Stimulated activated CD8-positive, alpha-beta memory T cell treated with anti-CD3 and anti-CD28 coated beads, Interleukin-7, amount 100 ng/mL, for 1 hour (primary cell): ENCODE data around the gene TNFRSF25.
A peak's percentile ranks its signal among the peaks of the same experiment; 100 is the strongest.
"Not testable (repeated sequence)": the region's sequence is repeated elsewhere in the genome, so short reads cannot be mapped to it uniquely, and the experiment has no call there.

ENCODE experiments used
- DNase-seq, 2 donors: peaks; one replicate each; pipeline ENCODE4 v3.0.0-alpha.2; 2020; ENCODE audit warnings: low read depth in 2 of 2

TNFRSF25 gene

GRCh38 chr1:6470132-6471085 lies 4.4 kb upstream of the TNFRSF25 start:
- no peak for DNase-seq

GRCh38 chr1:6468729-6469461 lies 2.9 kb upstream of the TNFRSF25 start:
- no peak for DNase-seq

- DNase-seq, result no peak
Measured at GRCh38 chr1:6467744-6468688, 2.0 kb upstream of the TNFRSF25 start.

GRCh38 chr1:6467224-6467623 lies 1.3 kb upstream of the TNFRSF25 start:
- no peak for DNase-seq

- no peak for DNase-seq
Measured at GRCh38 chr1:6466751-6467150, 778 bp upstream of the TNFRSF25 start.

GRCh38 chr1:6465461-6466005 lies 440 bp downstream of the TNFRSF25 start:
- DNase-seq, result no peak

GRCh38 chr1:6464915-6465314 lies 1.1 kb downstream of the TNFRSF25 start:
- no peak for DNase-seq

- no peak for DNase-seq
Measured at GRCh38 chr1:6464514-6464836, 1.5 kb downstream of the TNFRSF25 start.

- no peak for DNase-seq
Measured at GRCh38 chr1:6463120-6463412, 2.9 kb downstream of the TNFRSF25 start.

- no peak for DNase-seq
Measured at GRCh38 chr1:6462412-6463119, 3.4 kb downstream of the TNFRSF25 start.

GRCh38 chr1:6461538-6462411 lies 4.2 kb downstream of the TNFRSF25 start:
- no peak for DNase-seq

- no peak for DNase-seq
Measured at GRCh38 chr1:6461051-6461530, 4.9 kb downstream of the TNFRSF25 start.

GRCh38 chr1:6460301-6461050 lies 5.5 kb downstream of the TNFRSF25 start:
- DNase-seq, result peak; percentile 60 to 62

GRCh38 chr1:6459850-6460265 lies 6.1 kb downstream of the TNFRSF25 start:
- no peak for DNase-seq

- DNase-seq, result no peak
Measured at GRCh38 chr1:6456800-6457466, 9.0 kb downstream of the TNFRSF25 start.

- not testable (repeated sequence) for DNase-seq
Measured at GRCh38 chr1:6455752-6456520, 10.0 kb downstream of the TNFRSF25 start.

GRCh38 chr1:6454856-6455751 lies 10.9 kb downstream of the TNFRSF25 start:
- DNase-seq, result no peak
